ENCODE measurements around the gene PRKCB.

DNA sequence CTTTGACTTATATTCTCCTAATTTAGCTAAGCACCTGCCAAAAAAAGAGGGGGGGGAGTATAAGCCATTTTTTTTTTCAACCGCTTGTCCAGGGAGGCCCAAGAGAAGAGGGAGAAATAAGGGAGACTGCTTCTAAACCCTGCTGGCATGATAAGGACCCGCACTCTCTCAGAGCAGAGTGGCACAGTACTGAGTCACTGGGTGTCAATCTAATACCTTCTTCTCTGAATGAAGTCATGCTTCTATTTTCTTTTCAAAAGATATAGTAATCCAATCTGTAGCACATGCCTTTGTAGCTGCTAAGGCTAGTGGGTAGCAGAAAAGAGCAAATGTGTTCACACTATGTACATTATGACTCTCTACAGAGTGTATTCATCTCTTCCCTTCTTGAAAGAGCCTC is 385.4 kb downstream of the PRKCB start:
- TF ChIP-seq, protein P1, sequence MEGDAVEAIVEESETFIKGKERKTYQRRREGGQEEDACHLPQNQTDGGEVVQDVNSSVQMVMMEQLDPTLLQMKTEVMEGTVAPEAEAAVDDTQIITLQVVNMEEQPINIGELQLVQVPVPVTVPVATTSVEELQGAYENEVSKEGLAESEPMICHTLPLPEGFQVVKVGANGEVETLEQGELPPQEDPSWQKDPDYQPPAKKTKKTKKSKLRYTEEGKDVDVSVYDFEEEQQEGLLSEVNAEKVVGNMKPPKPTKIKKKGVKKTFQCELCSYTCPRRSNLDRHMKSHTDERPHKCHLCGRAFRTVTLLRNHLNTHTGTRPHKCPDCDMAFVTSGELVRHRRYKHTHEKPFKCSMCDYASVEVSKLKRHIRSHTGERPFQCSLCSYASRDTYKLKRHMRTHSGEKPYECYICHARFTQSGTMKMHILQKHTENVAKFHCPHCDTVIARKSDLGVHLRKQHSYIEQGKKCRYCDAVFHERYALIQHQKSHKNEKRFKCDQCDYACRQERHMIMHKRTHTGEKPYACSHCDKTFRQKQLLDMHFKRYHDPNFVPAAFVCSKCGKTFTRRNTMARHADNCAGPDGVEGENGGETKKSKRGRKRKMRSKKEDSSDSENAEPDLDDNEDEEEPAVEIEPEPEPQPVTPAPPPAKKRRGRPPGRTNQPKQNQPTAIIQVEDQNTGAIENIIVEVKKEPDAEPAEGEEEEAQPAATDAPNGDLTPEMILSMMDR (IDR thresholded peaks at IDR 0.05 in 2 of 3, conservative IDR thresholded peaks at IDR 0.05 in 1 of 3; ENCODE audit: borderline replicate concordance in 1 of 3, insufficient read depth in 1 of 3, low read depth in 2 of 3, low read length in 2 of 3): no peak
- TF ChIP-seq POLR2AphosphoS5 (IDR thresholded peaks at IDR 0.05; ENCODE audit: low read depth, low read length) (no peak), ZNF274 (IDR thresholded peaks at IDR 0.05; ENCODE audit: low read depth, low read length) (no peak), EZH2 (IDR thresholded peaks at IDR 0.05) (no peak), SRF (IDR thresholded peaks at IDR 0.05; ENCODE audit: low read depth) (no peak), RAD21 (IDR thresholded peaks at IDR 0.05; ENCODE audit: low read depth) (no peak)
- TF ChIP-seq, protein P2, sequence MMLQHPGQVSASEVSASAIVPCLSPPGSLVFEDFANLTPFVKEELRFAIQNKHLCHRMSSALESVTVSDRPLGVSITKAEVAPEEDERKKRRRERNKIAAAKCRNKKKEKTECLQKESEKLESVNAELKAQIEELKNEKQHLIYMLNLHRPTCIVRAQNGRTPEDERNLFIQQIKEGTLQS (IDR thresholded peaks at IDR 0.05): no peak
- TF ChIP-seq, protein P3, sequence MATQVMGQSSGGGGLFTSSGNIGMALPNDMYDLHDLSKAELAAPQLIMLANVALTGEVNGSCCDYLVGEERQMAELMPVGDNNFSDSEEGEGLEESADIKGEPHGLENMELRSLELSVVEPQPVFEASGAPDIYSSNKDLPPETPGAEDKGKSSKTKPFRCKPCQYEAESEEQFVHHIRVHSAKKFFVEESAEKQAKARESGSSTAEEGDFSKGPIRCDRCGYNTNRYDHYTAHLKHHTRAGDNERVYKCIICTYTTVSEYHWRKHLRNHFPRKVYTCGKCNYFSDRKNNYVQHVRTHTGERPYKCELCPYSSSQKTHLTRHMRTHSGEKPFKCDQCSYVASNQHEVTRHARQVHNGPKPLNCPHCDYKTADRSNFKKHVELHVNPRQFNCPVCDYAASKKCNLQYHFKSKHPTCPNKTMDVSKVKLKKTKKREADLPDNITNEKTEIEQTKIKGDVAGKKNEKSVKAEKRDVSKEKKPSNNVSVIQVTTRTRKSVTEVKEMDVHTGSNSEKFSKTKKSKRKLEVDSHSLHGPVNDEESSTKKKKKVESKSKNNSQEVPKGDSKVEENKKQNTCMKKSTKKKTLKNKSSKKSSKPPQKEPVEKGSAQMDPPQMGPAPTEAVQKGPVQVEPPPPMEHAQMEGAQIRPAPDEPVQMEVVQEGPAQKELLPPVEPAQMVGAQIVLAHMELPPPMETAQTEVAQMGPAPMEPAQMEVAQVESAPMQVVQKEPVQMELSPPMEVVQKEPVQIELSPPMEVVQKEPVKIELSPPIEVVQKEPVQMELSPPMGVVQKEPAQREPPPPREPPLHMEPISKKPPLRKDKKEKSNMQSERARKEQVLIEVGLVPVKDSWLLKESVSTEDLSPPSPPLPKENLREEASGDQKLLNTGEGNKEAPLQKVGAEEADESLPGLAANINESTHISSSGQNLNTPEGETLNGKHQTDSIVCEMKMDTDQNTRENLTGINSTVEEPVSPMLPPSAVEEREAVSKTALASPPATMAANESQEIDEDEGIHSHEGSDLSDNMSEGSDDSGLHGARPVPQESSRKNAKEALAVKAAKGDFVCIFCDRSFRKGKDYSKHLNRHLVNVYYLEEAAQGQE (IDR thresholded peaks at IDR 0.05; ENCODE audit: low read depth): no peak
- TF ChIP-seq, protein P4, sequence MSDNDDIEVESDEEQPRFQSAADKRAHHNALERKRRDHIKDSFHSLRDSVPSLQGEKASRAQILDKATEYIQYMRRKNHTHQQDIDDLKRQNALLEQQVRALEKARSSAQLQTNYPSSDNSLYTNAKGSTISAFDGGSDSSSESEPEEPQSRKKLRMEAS (IDR thresholded peaks at IDR 0.05): no peak

Data from HCT116 (cell line).